ENCODE data around the gene CYP27B1.
"Not testable (repeated sequence)": the region's sequence is repeated elsewhere in the genome, so short reads cannot be mapped to it uniquely, and the experiment has no call there.

Gene CYP27B1

DNA sequence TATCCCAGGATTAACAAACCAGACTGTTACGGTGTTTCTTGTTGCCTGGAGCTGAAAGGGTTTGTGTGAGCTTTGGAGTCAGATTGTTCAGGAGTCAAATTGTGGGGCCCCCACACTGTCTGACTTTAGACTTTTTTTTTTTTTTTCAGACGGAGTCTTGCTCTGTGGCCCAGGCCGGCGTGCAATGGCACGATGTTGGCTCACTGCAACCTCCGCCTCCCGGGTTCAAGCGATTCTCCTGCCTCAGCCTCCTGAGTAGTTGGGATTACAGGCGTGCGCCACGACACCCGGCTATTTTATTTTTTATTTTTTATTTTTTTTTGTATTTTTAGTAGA lies 16.6 kb upstream of the CYP27B1 start:
- DNase-seq (ENCODE audit: low read depth in 2 of 2): no peak

- DNase-seq (ENCODE audit: low read depth in 2 of 2): peak; percentile 90 to 96
Measured at GRCh38 chr12:57782608-57783465, 16.0 kb upstream of the CYP27B1 start, which contains the start of gene TSFM. Gene TSFM (plus strand): TSS chr12:57782787. CDS start chr12:57782802, 15 bp downstream.

DNA sequence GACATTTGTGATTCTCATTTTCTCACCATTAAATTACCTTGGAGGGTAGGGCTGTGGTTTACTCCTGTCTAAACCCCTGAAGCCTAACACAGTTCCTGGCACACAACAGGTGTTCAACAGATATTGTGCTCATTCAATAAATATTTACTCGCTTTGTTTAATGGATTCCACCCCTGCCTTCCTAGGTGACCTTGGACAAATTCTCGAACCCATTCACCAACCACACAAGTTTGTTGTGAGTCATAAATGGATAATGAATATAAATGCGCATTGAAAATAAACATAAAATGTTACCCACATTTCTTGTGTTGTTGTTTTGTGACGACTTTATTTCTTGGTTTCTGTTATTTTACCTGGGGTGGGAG lies 15.3 kb upstream of the CYP27B1 start:
- DNase-seq (ENCODE audit: low read depth in 2 of 2): no peak

DNA sequence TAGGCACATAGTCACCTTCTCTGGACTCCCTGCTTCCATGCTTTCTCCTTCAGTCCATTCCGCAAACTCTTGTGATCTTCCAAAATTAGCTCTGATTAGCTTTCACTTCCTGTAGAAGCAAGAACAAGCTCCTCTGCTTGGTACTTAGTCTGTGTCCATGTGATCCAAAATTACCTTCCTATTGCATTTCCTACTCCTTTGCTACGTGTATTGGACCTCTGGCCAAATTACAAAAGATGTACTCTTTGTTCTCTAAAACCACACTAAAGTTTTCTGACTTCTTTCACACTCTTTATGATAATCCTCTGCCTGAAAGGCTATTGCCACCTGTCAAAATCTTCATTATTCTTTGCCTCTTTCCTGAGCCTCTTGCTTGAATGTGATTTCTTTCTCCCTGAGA lies 14.9 kb upstream of the CYP27B1 start:
- DNase-seq (ENCODE audit: low read depth in 2 of 2): no peak

DNA sequence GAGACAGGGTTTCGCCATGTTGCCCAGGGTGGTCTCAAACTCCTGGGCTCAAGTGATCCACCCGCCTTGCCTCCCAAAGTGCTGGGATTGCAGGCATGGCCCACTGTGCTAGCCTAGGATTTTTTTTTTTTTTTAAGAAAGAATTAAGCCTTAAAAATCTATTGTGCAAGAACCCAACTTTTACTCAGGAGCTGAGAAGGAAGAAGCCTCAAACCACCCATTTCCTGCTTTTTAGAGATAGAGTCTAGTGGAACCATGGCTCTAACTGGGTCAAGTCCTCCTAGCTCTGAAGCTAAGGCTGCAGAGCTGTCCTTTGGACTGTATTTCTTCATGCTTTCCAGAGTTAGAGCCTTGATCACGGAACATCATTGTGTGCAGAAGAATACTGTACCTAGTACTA lies 14.4 kb upstream of the CYP27B1 start:
- DNase-seq (ENCODE audit: low read depth in 2 of 2): no peak

DNA sequence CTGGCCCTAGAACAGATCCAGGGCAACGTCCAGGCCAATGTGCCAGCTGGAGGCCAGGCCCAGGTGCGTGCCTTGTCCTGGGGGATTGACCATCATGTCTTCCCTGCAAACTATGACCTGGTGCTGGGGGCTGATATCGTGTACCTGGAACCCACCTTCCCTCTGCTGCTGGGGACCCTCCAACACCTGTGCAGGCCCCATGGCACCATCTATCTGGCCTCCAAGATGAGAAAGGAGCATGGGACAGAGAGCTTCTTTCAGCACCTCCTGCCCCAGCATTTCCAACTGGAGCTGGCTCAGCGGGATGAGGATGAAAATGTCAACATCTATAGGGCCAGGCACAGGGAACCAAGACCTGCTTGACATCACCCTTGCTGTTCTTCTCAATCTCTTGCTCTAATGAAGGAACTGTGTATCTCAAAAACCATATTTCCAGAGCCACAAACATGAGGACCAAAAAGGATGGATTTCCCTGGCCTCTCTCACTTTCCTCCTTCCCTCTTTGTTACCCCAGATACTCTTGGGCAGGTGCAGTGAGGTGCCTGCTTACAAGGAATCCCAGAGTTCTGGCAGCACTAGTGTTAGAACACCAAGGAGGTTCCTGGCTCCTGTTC lies 13.5 kb upstream of the CYP27B1 start:
- DNase-seq (ENCODE audit: low read depth in 2 of 2): no peak

DNA sequence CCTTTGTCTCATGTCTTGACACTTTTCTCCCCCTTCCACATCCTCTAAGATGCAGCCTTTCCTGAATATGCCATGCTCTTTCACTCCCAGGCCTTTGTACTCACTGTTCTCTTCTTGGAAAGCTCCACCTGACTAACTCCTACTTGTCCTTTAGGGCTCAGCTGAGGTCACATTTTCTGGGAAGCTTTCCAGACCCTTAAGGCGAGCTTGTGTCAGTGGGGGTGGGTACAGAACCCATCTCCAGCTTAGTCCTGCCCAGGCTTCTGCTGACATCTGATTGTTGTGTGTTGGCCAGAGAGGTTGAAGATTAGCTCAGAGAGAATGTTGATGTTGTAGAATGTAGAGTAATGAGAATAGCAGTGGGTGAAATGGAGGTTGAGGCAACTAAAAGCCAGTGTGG lies 12.9 kb upstream of the CYP27B1 start:
- no peak for DNase-seq (ENCODE audit: low read depth in 2 of 2)

GRCh38 chr12:57777911-57778310 lies 11.0 kb upstream of the CYP27B1 start:
- no peak for DNase-seq (ENCODE audit: low read depth in 2 of 2)

DNA sequence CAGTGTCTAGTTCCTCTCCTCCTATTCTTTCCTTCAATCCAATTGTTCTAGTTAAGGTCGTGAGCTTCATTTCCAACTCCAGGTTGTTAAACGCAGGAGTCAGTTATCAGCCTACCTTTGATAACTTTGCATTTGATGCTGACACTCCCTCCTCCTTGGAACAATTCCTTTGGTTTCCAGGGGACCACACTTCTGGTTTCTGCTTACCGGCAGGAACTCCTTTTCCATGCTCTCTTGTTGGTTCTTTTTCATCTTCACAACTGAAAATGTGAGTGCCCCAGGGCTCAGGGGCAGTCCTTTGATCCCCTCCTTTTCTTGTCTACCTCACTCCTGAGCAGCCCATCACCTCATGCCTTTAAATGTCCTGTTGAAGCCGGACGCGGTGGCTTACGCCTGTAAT lies 10.5 kb upstream of the CYP27B1 start:
- no peak for DNase-seq (ENCODE audit: low read depth in 2 of 2)

DNA sequence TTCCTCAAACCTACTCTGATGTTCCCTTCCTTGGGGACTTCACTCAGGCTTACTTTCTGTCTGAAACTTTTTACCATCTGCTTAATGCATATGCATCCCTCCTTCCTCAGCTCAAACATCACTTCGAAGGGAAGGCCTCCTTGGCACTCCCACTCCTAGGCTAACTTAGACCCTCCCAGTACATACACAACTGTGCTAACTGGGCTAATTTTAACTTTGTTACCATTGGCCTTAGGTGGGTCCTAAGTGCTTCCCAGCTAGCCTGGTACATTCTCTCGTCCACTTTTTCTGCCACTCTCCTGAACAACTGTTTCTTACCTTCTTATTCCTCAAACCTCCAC lies 9.3 kb upstream of the CYP27B1 start:
- no peak for DNase-seq (ENCODE audit: low read depth in 2 of 2)

GRCh38 chr12:57775563-57776246 lies 8.8 kb upstream of the CYP27B1 start:
- DNase-seq (ENCODE audit: low read depth in 2 of 2): no peak

DNA sequence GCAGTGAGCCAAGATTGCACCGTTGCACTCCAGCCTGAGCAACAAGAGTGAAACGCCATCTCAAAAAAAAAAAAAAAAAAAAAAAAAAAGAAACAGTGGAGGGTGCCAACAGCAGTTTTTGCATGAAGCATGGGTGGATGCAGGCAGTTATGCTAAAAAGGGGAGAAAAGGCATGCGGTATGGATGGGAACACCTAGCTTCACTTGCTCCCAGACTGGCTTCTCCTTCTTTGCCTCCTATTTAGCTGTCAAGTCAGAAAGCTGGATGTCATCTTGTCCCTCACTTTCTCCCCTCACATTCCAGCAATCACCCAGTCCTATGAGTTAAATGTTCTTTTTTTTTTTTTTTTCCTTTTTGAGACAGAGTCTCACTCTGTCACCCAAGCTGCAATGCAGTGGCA lies 8.2 kb upstream of the CYP27B1 start:
- no peak for DNase-seq (ENCODE audit: low read depth in 2 of 2)

DNA sequence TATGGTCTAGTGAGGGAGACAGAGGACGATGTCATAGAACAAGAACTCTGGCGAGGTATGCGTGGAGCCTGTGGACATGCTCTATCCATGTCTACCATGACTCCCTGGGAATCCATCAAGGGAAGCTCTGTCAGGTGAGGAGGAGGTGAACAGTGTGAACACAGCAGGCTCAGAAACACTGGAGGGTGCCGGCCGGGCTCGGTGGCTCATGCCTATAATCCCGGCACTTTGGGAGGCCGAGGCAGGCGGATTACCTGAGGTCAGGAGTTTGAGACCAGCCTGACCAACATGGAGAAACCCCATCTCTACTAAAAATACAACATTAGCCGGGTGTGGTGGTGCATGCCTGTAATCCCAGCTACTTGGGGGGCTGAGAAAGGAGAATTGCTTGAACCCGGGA lies 7.8 kb upstream of the CYP27B1 start:
- DNase-seq (ENCODE audit: low read depth in 2 of 2): not testable (repeated sequence)

GRCh38 chr12:57772429-57773322 lies 5.8 kb upstream of the CYP27B1 start, which contains the start of gene EEF1AKMT3:
Gene EEF1AKMT3 (plus strand): TSS chr12:57772614. CDS start chr12:57772725, 111 bp downstream.
- DNase-seq (ENCODE audit: low read depth in 2 of 2): no peak

GRCh38 chr12:57771873-57772428 lies 5.1 kb upstream of the CYP27B1 start, which contains the start of gene METTL1:
Gene METTL1 (minus strand): TSS chr12:57772105. CDS start chr12:57772083, 22 bp downstream.
- DNase-seq (ENCODE audit: low read depth in 2 of 2): peak; percentile 60 to 84

DNA sequence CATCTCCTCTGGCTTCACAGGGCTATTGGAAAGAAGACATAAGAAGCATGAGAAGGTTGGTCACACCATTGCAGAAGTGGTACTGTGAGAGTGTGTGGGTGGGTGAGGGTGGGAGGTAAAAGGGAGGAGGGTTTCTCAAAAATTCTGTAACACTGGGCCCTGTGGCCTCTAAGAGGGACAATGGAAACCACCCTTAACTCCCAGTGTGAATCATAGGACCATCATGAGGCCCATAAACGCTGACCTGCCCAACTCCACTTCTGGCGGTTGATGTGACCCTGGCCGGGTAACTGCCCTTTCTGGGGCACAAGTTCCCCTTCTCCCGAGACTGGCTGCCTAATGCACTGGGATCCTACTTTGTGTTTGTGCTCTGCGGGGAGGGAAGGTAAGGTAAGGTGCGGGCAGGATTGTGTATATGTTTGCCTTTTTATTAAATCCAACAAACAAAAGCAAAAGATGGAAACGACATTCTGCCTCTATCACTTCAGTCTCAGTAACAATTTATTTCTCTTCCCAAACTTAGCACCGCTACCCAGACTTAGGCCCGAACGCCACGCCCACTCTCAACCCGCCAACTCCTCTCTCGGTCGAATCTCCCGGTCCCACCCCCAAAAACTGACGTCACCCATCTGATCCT lies 4.5 kb upstream of the CYP27B1 start:
- DNase-seq (ENCODE audit: low read depth in 2 of 2): peak; percentile 34 to 87

DNA sequence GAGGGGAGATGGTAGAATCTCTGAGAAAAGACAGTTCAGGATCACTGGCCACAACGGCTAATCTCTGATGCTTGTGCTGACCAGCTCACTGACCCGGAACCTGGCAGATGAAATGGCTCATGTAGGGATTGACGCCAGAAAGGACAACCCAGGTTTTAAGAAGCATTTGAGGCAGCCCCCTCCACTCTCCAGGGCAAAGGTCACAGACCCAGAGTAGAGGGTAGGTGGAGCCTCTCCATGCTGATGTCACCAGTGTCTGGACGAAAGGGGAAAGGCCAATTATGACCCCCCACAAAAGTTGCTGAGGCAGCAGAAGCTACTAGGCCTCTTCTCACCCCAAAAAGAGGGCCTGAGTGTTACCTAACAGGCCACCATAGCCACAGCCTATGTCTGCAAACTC lies 3.9 kb upstream of the CYP27B1 start:
- DNase-seq (ENCODE audit: low read depth in 2 of 2): no peak

- DNase-seq (ENCODE audit: low read depth in 2 of 2): no peak
Measured at GRCh38 chr12:57769594-57769993, 2.7 kb upstream of the CYP27B1 start.

DNA sequence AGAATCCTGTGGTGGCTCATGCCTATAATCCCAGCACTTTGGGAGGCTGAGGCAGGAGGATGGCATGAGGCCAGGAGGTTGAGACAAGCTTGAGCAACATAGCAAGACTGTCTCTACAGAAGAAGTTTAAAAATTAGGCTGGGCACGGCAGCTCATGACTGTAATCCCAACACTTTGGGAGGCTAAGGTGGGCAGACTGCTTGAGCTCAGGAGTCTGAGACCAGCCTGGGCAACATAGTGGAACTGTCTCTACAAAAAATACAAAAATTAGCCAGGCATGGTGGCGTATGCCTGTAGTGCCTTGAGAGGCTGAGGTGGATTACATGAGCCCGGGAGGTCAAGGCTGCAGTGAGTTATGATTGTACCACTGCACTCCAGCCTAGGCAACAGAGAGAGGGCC lies 998 bp upstream of the CYP27B1 start:
- no peak for DNase-seq (ENCODE audit: low read depth in 2 of 2)

GRCh38 chr12:57767305-57767698 lies 424 bp upstream of the CYP27B1 start:
- no peak for DNase-seq (ENCODE audit: low read depth in 2 of 2)
